ENCODE data around the gene FAIM2.

DNA sequence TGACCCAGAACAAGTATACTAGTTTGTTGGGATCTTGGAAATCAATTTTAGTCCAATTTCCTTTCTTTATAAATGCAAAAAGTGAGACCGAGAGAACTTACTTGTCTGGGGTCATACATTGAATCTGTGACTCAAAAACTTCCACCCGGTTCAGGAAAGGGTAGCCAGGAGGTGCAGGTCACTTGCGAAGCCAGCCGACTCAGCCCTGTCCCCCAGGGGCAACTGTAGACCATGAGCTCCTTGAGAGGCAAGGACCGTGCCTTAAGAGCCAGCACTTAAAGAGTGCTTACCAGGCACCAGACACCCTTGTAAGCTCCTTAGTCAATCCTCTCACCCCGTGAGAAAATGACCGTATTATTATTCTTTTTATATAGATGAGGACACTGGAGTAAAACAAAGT lies 60.3 kb downstream of the FAIM2 start:
- TF ChIP-seq, protein P1, sequence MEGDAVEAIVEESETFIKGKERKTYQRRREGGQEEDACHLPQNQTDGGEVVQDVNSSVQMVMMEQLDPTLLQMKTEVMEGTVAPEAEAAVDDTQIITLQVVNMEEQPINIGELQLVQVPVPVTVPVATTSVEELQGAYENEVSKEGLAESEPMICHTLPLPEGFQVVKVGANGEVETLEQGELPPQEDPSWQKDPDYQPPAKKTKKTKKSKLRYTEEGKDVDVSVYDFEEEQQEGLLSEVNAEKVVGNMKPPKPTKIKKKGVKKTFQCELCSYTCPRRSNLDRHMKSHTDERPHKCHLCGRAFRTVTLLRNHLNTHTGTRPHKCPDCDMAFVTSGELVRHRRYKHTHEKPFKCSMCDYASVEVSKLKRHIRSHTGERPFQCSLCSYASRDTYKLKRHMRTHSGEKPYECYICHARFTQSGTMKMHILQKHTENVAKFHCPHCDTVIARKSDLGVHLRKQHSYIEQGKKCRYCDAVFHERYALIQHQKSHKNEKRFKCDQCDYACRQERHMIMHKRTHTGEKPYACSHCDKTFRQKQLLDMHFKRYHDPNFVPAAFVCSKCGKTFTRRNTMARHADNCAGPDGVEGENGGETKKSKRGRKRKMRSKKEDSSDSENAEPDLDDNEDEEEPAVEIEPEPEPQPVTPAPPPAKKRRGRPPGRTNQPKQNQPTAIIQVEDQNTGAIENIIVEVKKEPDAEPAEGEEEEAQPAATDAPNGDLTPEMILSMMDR (IDR thresholded peaks at IDR 0.05), result no peak
- TF ChIP-seq POLR2A (IDR thresholded peaks at IDR 0.05; ENCODE audit: low read depth), result no peak

Measured in esophagus muscularis mucosa (tissue), 3 donors.